ENCODE results near the gene GAL3ST2. TPM values are rescaled to one million over a fixed set of nuclear protein-coding genes. Genes with fewer than 3 reads are reported as not detected.

GAL3ST2 gene
- total RNA-seq, 2 experiments from 2014 or later, result 1.1 TPM; not detected in 1

- ChIA-PET CTCF (ENCODE audit: unreplicated experiment) (no interaction called here), POLR2A (no interaction called here)
- DNase-seq (ENCODE audit: low spot score), result no peak
- Histone ChIP-seq H2AFZ (ENCODE audit: low read length) (no peak overlapping the region), H3K9me3 (ENCODE audit: low read length) (no peaks in the 10 kb centered on the region), H3K79me2 (ENCODE audit: insufficient read depth, low read depth, low read length) (no peaks in the 10 kb centered on the region), H3K27ac (ENCODE audit: low read depth, low read length, poor library complexity, severe bottlenecking) (no peak overlapping the region), H3K9me2 (ENCODE audit: insufficient read depth, low read length) (no peaks in the 10 kb centered on the region), H3K4me2 (ENCODE audit: low read length) (no peak overlapping the region), H3K4me3 (ENCODE audit: low read depth, low read length, poor library complexity, severe bottlenecking) (no peak overlapping the region), H3K4me1 (ENCODE audit: insufficient read depth, low read length, poor library complexity, severe bottlenecking) (no peaks in the 10 kb centered on the region), H4K20me1 (ENCODE audit: insufficient read depth, low read length) (no peaks in the 10 kb centered on the region), H3K36me3 (ENCODE audit: insufficient read depth, low read length) (no peaks in the 10 kb centered on the region)
- no TSS peak for BruUV-seq (replicated peaks)
- intact Hi-C loops (cut with micrococcal nuclease; ENCODE audit: unreplicated experiment), result no loop called here
- TF ChIP-seq EZH2phosphoT487 (IDR thresholded peaks at IDR 0.05; ENCODE audit: borderline replicate concordance, low read depth, low read length), result no peak
Observed at GRCh38 chr2:241811952-241812729, 35.5 kb downstream of the GAL3ST2 start.

DNA sequence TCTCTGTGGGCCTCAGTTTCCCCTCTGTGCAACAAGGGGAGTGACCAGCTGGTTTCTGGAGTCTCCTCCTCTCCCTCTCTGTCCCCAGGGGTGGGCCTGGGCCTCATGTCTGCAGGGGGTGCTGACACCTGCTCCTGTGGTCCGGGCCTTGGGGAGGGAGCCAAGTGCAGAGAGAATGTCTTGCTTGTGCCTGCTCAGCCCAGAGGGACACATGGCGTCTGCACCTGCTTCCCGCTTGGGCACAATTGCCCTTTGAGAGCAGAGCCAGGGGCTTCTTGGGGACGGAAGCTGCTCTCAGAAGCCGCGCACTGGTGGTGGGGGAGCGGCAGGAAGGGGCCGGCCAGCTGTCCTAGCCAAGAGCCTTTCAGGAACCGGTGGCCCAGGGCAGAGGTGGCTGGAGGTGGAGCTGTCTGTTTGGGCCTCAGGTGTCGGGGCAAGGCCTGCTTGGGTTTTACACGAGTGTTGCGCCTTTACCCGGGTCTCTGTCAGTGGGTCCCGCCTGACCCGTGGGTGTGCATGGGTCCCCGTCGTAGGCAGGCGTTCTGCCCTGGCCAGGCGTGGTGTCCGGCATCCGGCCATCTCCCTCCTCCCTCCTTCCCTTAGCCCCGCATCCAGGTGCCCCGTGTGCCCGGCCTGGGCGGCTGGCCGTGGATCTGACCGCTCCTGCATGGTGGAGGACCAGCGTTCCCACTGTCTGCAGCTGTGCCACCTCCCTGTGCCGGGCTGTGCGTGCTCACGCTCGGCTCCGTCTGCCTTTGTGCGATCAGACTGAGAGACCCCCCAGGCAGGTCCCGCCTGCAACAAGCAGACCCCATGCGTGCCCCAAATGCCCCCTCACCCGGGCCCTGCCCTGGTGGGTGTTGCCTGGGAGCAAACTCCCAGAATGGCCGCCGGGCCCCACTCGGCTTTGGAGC, 36.4 kb downstream of the GAL3ST2 start:
- H4K20me1 ChIP-seq (ENCODE audit: insufficient read depth, low read length), result no peaks in the 10 kb centered on the region
- CTCF ChIA-PET (ENCODE audit: unreplicated experiment), result no interaction called here
- H3K9me2 ChIP-seq (ENCODE audit: insufficient read depth, low read length), result no peaks in the 10 kb centered on the region
- H3K4me3 ChIP-seq (ENCODE audit: low read depth, low read length, poor library complexity, severe bottlenecking), result no peak overlapping the region
- intact Hi-C loops (cut with micrococcal nuclease; ENCODE audit: unreplicated experiment), result no loop called here
- no peaks in the 10 kb centered on the region for H3K79me2 ChIP-seq (ENCODE audit: insufficient read depth, low read depth, low read length)
- no peaks in the 10 kb centered on the region for H3K9me3 ChIP-seq (ENCODE audit: low read length)
- POLR2A ChIA-PET, result no interaction called here
- no TSS peak for BruUV-seq (replicated peaks)
- H3K4me2 ChIP-seq (ENCODE audit: low read length), result no peak overlapping the region
- H3K4me1 ChIP-seq (ENCODE audit: insufficient read depth, low read length, poor library complexity, severe bottlenecking), result no peaks in the 10 kb centered on the region
- H3K36me3 ChIP-seq (ENCODE audit: insufficient read depth, low read length), result no peaks in the 10 kb centered on the region
- DNase-seq (ENCODE audit: low spot score), result no peak
- no peak for TF ChIP-seq CTCF (conservative IDR thresholded peaks at IDR 0.05; ENCODE audit: low read length)
- TF ChIP-seq EZH2phosphoT487 (IDR thresholded peaks at IDR 0.05; ENCODE audit: borderline replicate concordance, low read depth, low read length), result no peak
- H3K27ac ChIP-seq (ENCODE audit: low read depth, low read length, poor library complexity, severe bottlenecking), result no peak overlapping the region
- no peak overlapping the region for H2AFZ ChIP-seq (ENCODE audit: low read length)

GRCh38 chr2:241813644-241814392, 37.2 kb downstream of the GAL3ST2 start:
- ChIA-PET POLR2A (no interaction called here), CTCF (ENCODE audit: unreplicated experiment) (no interaction called here)
- no peak for TF ChIP-seq EZH2phosphoT487 (IDR thresholded peaks at IDR 0.05; ENCODE audit: borderline replicate concordance, low read depth, low read length)
- no peak for TF ChIP-seq CTCF (conservative IDR thresholded peaks at IDR 0.05; ENCODE audit: low read length)
- Histone ChIP-seq H3K4me1 (ENCODE audit: insufficient read depth, low read length, poor library complexity, severe bottlenecking) (no peaks in the 10 kb centered on the region), H2AFZ (ENCODE audit: low read length) (no peak overlapping the region), H3K9me3 (ENCODE audit: low read length) (no peaks in the 10 kb centered on the region), H3K79me2 (ENCODE audit: insufficient read depth, low read depth, low read length) (no peaks in the 10 kb centered on the region), H4K20me1 (ENCODE audit: insufficient read depth, low read length) (no peaks in the 10 kb centered on the region), H3K4me3 (ENCODE audit: low read depth, low read length, poor library complexity, severe bottlenecking) (no peak overlapping the region), H3K4me2 (ENCODE audit: low read length) (no peak overlapping the region), H3K36me3 (ENCODE audit: insufficient read depth, low read length) (no peaks in the 10 kb centered on the region), H3K27ac (ENCODE audit: low read depth, low read length, poor library complexity, severe bottlenecking) (no peak overlapping the region), H3K9me2 (ENCODE audit: insufficient read depth, low read length) (no peaks in the 10 kb centered on the region)
- intact Hi-C loops (cut with micrococcal nuclease; ENCODE audit: unreplicated experiment), result no loop called here
- no TSS peak for BruUV-seq (replicated peaks)
- DNase-seq (ENCODE audit: low spot score), result no peak
